Transverse colon (tissue), 4 donors: ENCODE measurements around the gene RNU6-9.

Source experiments
- CTCF ChIP-seq, 5 experiments: fragments of 200-600 bp in 3 of 5; fragments of 450-650 bp in 2 of 5; sonication (generic) in 3 of 5; IDR thresholded peaks; 1 replicate in 2 of 5; 2 replicates in 3 of 5; pipeline ENCODE4 v1.5.1; 2016 to 2017; ENCODE audit warnings: antibody characterized with exemption in 5 of 5, inconsistent platforms in 3 of 5, mild to moderate bottlenecking in 2 of 5, moderate library complexity in 1 of 5
- POLR2A ChIP-seq: fragments of 450-650 bp; IDR thresholded peaks from one replicate; pipeline ENCODE4 v1.6.1; 2016; ENCODE audit warnings: antibody characterized with exemption, mild to moderate bottlenecking, moderate library complexity
- POLR2AphosphoS5 ChIP-seq, 3 donors: sonication (generic); formaldehyde crosslinking; IDR thresholded peaks; one replicate each; pipeline ENCODE4 v1.6.1; 2016; ENCODE audit warnings: antibody characterized with exemption in 3 of 3

- TF ChIP-seq POLR2AphosphoS5 (IDR thresholded peaks at IDR 0.05) (peak; percentile 65 to 84 (median 79)), CTCF (IDR thresholded peaks at IDR 0.05) (no peak), POLR2A (no peak)
These were observed 42.9 kb upstream of the RNU6-9 start for GRCh38 chr19:850221-850978.
